HG02973 (cell line): ENCODE measurements around the gene CT45A10.
"Not testable (repeated sequence)": the region's sequence is repeated elsewhere in the genome, so short reads cannot be mapped to it uniquely, and the experiment has no call there.

Experiments
- ATAC-seq: cut with Tn5 transposase; IDR thresholded peaks from one replicate; pipeline ENCODE4 v1.9.1; 2021; ENCODE audit warnings: moderate library complexity; ENCODE audit not compliant: unreplicated experiment

Gene CT45A10, protein sequence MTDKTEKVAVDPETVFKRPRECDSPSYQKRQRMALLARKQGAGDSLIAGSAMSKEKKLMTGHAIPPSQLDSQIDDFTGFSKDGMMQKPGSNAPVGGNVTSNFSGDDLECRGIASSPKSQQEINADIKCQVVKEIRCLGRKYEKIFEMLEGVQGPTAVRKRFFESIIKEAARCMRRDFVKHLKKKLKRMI

DNA sequence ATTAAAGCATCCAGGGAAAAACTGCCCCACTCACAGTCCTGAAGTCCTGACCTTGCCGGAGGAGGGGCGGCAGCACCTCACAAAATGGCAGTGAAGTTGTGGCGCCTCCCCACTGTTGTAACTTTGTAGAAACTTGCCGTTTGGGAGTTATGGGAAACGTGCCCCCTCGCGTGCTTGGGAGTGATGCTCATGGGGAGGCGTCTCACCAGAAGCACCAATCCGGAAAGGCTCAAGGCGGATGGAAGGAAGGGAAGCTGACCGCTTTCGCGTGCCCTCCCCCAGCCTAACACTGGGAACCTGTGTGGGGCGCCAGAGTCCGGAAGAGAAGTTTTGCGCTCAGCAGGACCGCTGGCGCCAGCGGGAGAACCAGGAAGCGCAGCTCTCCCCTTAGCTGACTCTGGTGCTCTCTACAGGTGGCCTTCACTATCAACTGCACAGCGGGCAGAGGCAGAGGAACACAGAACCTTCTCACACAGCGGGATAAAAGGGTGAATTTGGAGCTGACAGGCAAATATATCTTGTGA is at the start of gene CT45A10, which contains the start of gene SAGE1:
Gene CT45A10 (minus strand): TSS at position 151 of the 524 bp plus-strand sequence. CDS start 8,100 bp downstream, outside the sequence.
Gene SAGE1 (plus strand): TSS at position 423 of the 524 bp plus-strand sequence. CDS start 2,527 bp downstream, outside the sequence.
- no peak for ATAC-seq

DNA sequence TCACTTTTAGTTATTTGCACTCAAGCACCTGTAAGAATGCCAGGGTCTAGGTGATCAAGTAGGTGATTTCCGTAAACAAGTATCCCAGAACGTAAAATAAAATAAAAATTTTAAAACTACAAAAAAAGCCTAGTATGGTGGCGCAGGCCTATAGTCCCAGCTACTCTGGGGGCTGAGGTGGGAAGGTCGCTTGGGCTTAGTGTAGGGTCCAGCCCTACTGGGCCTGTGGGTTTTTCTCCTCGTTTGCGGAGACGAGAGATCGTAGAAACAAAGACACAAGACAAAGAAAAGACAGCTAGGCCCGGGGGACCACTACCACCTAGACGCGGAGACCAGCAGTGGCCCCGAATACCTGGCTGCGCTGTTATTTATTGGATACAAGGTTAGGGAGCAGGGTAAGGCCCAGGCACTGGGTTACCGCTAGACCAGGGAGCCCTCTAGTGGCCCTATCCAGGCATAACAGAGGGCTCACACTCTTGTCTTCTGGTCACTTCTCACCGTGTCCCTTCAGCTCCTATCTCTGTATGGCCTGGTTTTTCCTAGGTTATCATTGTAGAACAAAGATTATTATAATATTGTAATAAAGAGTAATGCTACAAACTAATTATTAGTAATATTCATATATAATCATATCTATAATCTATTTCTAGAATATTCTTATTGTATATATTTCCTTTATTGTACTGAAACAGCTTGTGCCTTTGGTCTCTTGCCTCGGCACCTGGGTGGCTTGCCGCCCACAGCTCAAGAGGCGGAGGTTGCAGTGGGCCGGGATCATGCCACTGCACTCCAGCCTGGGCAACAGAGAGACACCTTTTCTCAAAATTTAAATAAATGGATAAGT is 38.6 kb upstream of the CT45A10 start:
- peak; percentile 60 for ATAC-seq

DNA sequence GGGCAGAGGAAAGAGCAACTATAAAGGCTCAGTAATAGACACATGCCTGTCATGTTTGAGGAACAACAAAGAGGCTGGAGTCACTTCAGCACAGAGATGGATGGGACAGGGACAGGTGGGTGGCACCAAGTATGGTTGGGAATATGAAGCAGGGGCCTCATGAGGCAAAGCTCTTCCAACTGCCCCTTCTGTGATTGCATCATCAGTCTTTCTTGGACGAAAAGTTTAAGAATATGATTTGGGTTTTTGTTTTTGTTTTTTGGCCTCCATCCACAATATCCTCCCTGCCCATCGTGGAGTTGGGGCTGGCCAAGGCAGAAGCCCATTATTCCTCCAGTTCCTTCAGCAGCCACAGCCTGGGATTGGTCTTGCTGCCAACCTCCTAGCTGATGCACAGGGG is 34.7 kb upstream of the CT45A10 start:
- ATAC-seq, result no peak

DNA sequence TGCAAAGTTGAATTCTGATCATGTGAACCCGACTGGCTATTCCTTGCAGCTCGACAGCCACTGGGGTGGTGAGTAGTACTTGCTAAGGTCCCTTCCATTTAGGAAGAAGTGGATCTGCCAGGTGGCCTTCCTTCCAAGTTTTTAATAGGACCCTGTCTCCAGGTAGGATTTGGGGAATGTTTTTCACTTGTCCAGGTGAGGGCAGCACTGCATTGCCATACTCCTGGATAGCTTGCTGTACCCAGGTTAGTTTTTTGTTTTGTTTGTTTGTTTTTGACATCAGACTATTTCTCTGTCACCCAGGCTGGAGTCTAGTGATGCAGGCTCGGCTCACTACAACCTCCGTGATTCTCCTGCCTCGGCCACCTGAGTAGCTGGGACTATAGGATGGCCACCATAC is 30.1 kb upstream of the CT45A10 start:
- no peak for ATAC-seq

DNA sequence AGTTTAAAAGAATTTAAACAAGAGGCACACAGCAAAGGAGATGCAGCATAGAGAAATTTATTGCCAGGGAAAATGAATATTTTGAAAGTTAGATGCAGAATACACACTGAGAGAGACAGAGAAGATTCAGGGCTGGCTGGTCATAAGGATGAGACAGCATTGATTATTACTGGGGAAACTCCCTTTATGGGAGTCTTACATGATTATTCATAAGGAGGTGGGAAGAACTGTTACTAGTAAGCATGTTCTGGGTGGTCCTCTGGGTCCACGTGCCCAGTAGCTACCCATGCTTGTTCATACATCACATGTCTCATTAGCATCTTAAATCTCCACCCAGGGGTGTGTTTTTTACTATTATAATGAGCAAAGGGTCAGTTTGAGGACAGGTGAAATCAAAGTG is 27.3 kb upstream of the CT45A10 start:
- ATAC-seq, result not testable (repeated sequence)

DNA sequence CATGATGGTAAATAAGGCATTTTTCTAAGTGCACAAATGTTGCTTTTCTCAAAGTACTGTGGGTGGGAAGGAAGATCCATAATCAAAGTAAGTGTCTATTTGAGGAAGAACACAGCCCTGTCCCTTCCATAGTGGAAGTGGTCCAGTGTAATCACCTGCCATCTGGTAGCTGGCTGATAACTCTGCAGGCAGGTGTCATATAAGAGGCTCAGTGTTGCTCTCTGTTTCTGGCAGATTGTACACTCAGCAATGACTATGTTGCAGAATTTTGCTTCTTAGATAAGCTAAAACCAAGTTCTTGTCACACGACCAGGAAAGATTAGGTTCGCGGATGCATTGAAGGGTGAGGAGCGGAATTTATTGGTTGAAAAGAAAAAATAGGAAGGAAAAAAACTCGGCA is 21.2 kb upstream of the CT45A10 start:
- ATAC-seq, result no peak

DNA sequence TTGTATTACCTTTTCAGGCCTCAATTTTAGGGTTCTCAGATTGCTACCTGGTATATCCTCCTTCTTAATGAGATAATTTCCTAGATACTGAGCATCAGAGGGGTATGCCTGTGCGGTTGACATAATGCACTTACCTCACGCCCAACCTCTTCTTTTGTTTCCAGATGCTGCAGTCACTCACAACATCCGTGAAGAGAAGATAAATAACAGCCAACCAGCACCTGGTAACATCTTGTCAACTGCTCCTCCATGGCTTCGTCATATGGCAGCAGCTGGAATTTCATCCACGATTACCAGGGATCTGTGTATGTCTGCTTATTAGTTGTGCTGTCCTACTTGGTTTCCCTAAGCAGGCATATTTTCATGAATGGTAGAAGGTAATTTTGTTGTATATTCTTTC is 17.0 kb upstream of the CT45A10 start:
- ATAC-seq, result no peak

DNA sequence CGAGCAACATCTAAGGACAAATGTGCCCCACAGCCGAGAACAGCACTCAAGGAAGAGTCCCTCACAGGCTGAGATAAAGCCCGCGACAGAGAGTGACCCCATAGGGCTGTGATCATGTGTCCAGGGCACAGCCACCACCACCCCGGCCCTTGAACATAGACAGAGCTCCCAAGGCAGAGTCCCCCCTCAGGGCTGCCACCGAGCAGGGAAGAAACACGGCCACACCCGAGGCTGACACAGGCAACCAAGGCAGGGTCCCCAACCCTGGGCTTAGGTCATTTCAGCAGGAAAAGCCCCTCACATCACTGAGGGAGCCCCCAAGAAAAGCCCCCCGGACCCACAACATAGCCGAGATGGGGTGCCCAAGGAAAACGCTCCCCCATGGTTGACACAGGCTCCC is 463 bp downstream of the CT45A10 start:
- no peak for ATAC-seq

DNA sequence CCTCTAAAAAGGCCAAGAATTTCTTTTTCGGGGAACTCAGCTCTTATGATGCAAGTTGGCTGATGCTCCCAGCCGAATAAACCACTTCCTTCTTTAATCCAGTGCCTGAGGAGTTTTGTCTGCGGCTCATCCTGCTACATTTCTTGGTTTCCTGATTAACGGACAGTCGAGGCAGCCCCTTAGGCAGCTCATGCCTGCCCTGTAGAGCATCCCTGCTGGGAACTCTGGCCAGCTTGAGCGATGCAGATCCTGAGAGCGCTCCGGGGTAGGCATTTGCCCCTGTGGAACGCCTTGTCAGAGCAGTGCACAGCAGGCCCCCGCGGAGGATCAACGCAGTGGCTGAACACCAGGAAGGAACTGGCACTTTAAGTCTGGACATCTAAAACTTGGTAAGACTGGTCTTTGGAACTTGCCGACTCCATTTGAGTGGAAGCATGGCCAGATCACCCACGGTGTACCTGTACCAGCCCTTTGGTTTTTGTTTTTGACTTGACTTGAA is 3.1 kb downstream of the CT45A10 start:
- no peak for ATAC-seq

DNA sequence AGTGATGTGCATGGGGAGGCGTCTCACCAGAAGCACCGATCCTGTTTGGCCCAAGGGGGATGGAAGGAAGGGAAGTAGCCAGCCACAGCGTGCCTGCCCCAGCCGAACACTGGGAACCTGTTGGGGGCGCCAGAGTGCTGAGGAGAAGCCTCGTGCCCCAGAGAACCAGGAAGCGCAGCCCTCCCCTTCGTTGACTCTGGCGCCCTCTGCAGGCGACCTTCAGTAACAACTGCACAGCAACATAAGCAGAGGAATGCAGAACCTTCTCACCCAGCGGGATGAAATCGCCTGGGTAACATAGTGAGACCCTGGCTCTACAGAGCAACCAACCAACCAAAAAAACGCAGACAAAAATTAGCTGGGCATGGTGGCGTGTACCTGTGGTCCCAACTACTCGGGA is 4.3 kb downstream of the CT45A10 start:
- ATAC-seq, result not testable (repeated sequence)

DNA sequence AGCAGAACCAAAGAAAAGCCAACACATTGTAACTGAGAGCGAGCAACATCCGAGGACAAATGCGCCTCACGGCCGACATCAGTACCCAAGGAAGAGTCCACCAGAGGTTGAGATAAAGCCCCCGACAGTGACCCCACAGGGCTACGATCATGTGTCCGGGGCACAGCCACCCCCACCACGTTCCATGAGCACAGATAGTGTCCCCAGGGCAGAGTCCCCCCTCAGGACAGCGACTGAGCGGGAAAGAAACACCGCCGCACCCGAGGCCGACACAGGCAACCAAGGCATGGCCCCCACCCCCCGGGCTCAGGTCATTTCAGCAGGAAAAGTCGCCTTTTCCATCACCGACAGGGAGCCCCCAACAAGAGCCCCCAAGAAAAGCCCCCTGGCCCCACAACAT is 5.0 kb downstream of the CT45A10 start:
- ATAC-seq, result not testable (repeated sequence)

DNA sequence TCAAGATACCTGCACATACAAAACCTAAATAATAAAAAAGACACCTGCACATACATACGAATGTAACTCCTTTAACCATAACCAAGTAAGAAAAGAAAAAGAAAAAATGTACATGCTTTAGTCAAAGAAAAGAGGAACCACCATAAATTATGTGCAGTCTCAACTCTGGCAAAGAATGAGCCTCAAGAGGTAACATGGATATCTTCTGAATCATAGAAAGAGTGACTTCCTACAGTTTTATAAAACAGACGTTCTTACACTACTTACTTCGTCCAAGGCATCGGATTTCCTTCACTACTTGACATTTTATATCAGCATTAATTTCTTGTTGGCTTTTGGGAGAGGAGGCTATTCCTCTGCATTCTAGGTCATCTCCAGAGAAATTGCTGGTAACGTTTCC is 10.5 kb downstream of the CT45A10 start:
- ATAC-seq, result not testable (repeated sequence)

DNA sequence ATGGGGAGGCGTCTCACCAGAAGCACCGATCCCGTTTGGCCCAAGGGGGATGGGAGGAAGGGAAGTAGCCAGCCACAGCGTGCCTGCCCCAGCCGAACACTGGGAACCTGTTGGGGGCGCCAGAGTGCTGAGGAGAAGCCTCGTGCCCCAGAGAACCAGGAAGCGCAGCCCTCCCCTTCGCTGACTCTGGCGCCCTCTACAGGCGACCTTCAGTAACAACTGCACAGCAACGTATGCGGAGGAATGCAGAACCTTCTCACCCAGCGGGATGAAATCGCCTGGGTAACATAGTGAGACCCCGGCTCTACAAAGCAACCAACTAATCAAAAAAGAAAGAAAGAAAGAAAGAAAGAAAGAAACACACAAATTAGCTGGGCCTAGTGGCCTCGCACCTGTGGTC is 21.5 kb downstream of the CT45A10 start, which contains the start of gene CT45A9:
Gene CT45A9 (minus strand): TSS at position 101 of the 400 bp plus-strand sequence. CDS start 3,751 bp downstream, outside the sequence.
- ATAC-seq, result not testable (repeated sequence)

DNA sequence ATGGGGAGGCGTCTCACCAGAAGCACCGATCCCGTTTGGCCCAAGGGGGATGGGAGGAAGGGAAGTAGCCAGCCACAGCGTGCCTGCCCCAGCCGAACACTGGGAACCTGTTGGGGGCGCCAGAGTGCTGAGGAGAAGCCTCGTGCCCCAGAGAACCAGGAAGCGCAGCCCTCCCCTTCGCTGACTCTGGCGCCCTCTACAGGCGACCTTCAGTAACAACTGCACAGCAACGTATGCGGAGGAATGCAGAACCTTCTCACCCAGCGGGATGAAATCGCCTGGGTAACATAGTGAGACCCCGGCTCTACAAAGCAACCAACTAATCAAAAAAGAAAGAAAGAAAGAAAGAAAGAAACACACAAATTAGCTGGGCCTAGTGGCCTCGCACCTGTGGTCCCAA is 38.8 kb downstream of the CT45A10 start, which contains the start of gene CT45A8:
Gene CT45A8 (minus strand): TSS at position 101 of the 400 bp plus-strand sequence. CDS start 3,755 bp downstream, outside the sequence.
- not testable (repeated sequence) for ATAC-seq

DNA sequence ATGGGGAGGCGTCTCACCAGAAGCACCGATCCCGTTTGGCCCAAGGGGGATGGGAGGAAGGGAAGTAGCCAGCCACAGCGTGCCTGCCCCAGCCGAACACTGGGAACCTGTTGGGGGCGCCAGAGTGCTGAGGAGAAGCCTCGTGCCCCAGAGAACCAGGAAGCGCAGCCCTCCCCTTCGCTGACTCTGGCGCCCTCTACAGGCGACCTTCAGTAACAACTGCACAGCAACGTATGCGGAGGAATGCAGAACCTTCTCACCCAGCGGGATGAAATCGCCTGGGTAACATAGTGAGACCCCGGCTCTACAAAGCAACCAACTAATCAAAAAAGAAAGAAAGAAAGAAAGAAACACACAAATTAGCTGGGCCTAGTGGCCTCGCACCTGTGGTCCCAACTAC is 56.1 kb downstream of the CT45A10 start, which contains the start of gene CT45A7:
Gene CT45A7 (minus strand): TSS at position 101 of the 400 bp plus-strand sequence. CDS start 3,747 bp downstream, outside the sequence.
- ATAC-seq, result not testable (repeated sequence)
